DMS153 (cell line): ENCODE results near the gene SLC7A14.

Experiments
- DNase-seq: peaks from one replicate; lab custom pipeline; 2025; lab: John Stamatoyannopoulos, UW

Gene SLC7A14

DNA sequence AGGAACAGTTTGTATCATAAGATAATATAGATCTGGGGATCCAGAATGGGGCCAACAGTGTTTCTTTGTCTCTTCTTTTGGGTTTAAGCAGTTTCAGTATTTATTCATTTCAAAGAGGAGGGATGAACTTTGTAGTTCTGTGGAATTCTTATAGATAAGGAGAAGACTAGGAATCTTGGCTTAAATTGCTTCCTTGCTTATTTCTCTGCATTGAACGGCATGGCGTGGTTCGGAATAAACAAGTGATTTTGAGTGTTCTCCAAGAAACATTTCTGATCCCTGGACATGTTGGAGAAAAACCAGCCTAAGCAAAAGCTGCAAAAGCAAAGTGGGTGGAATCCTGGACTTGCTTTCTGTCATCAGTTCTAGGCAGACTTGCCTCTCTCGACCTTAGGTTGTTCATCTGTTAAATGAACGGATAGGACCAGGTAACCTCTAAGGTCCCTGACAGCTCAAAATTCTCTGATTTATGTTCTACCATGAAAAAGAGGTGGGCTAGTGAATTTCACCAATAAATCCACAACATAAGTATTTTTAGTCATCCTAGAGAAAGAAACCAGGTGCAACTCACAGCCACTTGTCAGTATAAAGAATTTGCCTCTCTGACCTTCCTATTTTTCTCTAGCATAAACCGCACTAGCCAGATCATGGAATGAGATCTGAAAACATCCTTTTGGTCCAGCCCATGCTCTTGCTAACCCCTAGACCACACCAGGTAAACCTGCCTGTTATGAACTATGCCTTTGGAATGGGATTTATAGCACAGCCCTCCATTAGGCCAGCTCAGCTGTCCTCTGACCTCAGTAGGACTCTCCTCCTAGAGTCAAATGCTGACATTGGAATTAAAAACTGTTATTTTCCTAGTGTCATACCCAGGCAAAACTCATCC lies 88.4 kb downstream of the SLC7A14 start:
- no peak for DNase-seq

DNA sequence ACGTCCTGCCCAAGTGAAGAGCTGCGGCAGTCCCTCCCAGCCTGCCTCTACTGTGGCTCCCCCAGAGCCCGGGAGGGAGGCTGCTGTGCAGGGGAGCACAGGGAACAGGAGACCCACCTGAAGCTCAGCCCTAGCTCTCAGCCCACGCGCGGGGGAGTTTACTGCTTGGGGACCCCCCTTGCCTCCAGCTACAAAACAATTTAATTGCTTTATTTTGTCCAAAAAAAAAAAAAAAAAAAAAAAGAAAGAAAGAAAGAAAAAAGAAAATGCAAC lies 89.1 kb downstream of the SLC7A14 start:
- DNase-seq: no peak

DNA sequence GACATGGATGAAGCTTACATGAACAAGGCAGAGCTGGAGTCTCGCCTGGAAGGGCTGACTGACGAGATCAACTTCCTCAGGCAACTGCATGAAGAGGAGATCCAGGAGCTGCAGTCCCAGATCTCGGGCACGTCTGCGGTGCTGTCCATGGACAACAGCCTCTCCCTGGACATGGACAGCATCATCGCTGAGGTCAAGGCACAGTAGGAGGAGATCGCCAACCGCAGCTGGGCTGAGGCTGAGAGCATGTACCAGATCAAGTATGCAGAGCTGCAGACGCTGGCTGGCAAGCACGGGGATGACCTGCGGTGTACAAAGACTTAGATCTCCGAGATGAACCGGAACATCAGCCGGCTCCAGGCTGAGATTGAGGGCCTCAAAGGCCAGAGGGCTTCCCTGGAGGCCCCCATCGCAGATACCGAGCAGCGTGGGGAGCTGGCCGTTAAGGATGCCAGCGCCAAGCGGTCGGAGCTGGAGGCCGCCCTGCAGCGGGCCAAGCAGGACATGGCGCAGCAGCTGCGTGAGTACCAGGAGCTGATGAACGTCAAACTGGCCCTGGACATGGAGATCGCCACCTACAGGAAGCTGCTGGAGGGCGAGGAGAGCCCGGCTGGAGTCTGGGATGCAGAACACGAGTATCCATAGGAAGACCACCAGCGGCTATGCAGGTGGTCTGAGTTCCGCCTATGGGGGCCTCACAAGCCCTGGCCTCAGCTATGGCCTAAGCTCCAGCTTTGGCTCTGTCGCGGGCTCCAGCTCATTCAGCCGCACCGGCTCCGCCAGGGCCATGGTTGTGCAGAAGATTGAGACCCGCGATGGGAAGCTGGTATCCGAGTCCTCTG lies 89.6 kb downstream of the SLC7A14 start:
- no peak for DNase-seq

DNA sequence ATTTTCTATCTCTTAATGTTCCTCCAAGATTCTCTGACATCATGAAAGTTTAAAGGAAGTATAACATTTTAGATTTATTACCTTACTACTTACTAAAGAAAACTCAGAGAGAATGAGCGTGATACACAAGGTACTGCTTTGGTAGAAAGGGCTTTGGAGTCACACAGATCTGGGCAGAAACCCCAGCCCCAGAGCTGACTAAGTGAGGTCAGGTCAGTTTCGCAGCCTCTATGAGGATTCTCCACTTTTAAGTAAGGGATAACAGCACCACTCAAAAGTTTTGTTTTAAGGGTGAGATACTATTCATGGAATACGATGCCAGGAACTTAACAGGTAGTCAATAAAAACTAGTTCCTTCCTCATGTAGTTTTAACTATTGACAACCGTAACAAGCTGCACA lies 91.1 kb downstream of the SLC7A14 start:
- no peak for DNase-seq

DNA sequence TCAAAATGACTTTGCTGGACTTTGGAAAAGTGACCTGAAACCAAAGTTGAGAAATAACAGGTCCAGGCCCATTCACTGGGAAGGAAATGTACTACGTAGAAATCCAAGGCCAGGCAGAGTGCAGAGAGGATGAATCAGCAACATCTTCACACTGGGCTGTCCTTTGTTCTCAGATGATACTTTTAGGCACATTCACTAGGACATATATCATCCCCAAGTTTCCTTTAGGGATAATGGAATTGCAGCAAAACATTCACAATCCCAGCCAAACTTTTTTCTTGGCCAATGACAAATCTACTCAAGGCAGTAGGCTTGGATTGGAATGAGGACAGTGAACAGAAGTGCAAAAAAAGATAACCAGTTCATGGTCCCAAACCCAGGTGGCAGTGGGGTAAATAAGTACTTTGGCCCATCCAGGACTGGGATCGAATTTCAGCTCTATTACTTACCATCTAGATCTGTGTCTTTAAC lies 92.1 kb downstream of the SLC7A14 start:
- DNase-seq: no peak

DNA sequence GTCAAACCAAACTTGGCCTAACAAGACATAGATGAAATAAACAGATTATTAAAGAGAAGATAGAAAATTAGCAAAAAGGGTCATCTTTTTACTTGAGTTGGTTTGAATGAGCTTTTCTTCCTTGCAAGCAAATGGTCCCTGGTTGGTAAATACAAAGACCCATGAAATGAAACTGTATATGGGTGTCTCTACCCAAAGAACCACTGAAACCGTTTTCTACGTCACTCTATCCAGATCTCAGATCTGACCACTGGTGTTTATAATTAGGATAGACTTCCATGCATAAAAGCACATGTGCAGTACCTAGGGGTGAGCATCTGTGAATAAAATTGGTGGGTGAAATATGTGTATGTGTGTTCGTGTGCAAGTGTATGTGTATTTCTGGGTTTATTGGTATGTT lies 94.0 kb downstream of the SLC7A14 start:
- DNase-seq: no peak

DNA sequence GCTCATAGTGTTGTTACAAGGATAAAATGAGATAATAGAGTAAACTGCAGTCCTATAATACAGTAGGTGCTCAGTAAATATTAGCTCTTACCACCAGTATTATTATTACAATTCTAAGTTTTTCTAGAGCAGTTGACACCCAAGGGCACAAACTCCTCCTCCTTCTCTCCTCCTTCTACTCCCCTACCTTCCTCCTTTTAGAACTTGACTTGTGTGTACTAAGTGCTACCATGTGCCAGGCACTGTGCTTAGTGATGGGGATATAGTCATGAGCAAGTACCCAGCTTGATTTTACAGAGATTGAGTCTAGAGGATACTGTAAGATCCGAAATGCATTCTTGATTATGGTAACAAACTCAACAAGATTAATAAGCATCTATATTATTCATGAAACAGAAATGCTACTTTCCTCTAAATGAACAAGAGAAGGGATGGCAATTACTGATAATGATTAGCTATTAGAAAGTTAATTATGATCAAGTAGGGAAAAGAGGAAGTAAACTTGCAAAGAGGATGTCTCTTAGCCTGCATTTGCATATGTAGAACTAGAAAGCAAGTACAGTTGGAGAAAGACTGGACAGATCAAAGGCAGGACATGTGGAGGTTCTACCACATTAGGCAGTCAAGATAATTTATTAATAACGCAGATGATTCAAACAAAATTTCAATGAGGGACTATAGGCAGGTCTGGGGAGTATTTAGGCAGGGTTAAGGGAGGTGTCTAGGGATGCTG lies 94.9 kb downstream of the SLC7A14 start:
- no peak for DNase-seq

DNA sequence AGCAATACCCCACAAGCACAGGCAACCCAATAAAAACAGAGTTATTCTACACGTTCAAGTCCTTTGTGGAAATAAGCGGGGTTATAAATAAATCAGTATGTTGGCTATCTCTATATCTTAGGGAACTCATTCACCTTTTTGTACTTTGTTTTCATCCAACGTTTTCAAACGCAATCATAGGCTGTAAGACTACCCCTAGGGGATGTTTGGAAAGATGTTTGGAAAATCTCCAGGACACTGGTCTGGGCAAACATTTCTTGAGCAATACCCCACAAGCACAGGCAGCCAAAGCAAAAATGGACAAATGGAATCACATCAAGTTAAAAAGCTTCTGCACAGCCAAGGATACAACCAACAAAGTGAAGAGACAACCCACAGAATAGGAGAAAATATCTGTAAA lies 97.1 kb downstream of the SLC7A14 start:
- no peak for DNase-seq

DNA sequence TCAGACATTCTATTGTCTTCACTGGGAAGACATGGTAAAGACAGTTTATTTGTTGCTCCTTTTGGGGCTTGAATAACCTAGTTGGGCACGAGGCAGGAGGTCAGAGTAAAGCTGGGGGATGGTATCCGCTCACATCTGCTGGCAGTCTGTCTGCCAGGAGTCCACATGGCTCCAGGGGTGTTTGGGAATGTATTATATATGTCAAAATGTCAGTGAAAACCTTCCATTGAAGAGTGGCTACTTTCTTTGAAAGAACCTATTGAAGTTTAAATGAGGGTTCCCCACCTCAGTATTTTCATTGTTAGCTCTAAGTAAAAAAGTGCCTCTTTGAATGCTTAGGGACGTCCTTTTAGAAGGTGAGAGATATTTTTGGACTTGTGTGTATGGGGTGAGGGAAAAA lies 98.8 kb downstream of the SLC7A14 start:
- DNase-seq: no peak

DNA sequence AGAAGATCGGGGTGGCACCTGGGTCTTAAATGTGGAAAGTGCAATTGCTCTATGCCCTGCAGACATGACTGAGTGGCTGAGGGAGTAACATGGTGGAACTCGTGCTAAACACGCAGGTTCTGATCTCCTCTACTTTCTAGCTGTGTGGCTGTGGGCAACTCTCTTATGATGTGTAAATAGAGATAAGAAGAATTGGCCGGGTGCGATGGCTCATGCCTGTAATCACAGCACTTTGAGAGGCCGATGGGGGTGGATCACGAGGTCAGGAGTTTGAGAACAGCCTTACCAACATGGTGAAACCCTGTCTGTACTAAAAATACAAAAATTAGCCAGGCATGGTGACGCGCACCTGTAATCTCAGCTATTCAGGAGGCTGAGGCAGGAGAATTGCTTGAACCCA lies 99.5 kb downstream of the SLC7A14 start:
- no peak for DNase-seq

DNA sequence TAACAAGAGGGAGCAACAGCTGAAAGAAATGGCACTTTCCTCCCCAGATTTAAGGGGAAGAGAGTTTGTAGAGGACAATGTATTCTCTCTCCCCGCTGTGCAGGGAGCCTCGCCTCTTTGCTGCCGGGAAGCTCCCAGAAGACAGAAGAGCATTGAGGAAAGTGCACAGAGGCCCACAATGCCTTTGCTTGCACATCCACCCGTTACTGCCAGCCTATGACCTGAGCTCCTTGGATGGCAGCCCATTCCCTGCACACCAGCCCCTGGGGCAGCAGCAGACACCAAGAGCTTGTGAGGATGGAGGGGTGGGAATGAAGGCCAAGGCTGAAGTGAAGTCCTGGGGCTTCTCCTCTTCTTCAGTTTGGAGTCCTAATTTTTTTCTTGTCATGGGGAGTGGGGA lies 100.2 kb downstream of the SLC7A14 start:
- no peak for DNase-seq

DNA sequence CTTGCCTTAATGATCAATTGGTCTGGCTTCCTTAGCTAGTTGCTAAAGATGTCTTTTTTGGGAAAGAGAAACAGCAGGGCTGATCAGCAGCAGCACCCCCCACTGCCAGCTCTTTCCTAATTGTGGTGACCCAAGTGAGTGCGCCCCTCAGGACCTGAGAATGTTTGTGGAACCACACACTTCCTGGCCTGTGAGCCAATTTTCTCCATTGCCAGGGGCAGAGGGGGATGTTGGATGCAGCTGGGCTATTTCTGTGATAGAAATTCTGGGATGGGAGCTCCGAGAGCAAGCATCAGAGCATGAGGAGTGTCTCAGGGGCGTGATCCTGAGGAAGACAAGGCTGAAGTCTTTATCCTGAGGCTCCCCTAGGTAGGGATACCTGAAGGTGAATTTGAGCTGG lies 100.6 kb downstream of the SLC7A14 start:
- no peak for DNase-seq

DNA sequence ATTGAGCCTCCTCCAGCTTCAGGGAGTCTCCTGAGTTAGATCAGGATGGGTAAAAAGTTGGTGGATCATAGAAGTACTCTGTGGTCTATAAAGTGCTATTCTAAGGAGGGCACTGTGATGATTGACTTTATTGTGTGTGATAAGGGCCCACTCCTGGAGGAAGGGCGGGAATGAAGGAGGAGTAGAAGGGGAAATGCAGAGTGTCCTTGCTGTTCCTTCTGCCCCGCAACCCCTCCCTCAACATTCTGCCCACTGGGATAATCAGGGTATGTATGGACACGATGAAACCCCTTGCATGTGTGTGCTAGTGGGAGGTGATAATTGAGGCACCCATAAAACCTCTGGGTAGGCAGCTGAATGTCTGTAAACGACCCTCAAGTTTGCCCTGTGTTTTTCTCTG lies 101.0 kb downstream of the SLC7A14 start:
- no peak for DNase-seq

DNA sequence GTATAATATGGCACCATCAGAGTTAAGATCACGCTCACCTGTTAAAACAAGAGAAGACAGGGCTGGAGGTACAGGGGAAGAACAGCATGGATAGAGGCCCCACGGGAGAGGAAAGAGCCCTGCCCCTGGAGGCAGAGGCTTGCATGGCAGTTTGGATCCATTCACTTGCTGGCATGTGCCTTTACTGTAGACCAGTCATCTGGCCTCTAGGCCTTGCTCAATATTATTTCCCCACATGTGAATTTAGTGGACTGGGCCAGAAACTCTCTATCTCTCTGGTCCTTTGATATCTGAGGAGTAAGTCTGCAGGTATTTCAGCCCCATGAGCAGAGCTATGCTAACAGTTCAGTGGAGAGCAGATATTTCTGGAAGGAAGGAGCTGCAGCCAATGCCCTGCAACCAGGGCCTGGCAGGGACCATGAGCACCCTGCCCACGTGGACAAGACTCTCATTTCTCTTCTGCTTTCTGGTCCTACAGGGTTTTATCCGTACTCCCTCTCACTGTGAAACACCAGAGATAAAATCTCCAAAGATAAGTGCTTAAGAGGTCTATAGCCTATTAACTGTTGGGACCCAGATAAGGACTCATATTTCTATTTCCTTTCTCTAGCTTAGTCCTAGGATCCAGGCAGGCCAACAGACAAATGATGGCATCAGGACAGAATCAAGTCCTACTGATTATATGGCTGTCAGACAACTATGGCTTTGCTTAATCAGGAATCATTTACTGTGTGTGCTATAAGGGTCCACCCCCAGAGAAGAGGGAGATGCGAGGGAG lies 102.2 kb downstream of the SLC7A14 start:
- no peak for DNase-seq

DNA sequence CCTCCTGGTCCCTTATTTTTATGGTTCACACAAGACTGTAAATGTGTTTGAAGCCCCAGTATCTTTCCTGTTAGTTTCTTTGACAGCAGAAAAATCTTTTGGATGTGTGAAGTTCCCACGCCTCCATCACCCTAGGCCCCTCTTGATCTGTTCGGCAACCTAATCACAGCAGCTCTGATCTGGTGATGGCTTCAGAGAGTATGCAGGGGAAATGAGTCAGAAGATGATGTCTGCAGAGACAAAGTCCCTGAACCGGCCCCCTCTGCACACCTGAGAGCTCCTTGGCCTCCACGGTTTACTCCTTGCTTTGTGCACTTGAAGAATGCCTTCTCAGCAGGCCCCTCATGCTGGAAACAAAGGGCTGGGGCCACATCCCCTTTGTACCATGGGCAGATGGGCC lies 103.7 kb downstream of the SLC7A14 start:
- DNase-seq: no peak

DNA sequence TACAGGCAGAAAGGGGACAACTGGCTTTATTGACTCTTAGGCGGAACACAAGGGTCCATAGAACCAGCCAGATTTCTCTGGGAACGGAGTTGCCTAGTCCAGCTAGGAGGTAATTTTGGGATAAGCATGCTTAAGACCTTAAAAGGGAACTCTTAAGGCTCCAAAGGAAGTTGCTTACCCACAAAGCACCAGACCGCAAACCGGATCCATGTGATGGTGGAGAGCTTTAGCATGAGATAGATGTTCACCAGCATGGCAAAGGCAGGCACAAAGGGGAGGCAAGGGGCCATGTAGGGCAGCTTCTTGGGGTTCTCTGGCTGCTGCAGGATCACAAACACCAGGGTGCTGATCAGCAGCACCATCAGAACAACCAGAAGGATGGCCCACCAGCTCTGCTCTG lies 105.8 kb downstream of the SLC7A14 start:
- no peak for DNase-seq

DNA sequence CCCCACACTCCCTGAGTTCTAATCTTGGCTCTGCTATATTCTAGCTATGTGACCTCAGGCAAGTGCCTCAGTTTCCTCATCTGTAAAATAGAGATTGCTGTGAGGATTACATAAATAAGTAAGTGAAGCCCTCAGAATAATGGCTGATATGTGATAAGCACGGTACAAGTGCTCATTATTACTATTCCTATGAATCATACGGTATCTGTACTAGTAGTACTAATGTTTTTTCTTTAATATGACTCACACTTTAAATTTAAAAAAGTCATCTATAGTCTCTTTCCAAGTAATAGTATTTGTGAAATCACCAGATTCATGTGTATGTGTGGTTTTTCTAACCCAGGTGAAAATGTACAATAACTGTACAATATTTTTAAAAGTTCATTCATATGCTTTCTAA lies 108.5 kb downstream of the SLC7A14 start:
- DNase-seq: no peak

DNA sequence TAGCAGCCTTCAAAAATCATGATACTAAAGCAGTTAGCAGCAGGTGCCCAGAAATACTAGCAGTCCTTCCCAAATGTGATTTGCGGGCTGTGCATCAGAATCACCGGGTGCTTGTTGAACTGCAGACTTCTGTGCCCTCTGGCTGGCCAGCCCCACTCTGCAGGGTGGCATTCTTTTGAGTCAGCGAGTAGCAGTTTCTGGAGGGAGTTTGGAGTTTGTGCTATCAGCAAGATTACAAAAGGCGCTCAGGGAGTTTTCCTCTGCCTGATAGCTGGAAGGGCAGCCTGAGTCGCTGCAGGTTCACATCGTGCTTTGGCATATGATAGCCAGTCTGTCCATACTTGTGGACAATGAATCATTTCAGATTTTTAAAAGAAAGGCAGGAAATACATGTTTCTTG lies 109.6 kb downstream of the SLC7A14 start:
- DNase-seq: no peak

DNA sequence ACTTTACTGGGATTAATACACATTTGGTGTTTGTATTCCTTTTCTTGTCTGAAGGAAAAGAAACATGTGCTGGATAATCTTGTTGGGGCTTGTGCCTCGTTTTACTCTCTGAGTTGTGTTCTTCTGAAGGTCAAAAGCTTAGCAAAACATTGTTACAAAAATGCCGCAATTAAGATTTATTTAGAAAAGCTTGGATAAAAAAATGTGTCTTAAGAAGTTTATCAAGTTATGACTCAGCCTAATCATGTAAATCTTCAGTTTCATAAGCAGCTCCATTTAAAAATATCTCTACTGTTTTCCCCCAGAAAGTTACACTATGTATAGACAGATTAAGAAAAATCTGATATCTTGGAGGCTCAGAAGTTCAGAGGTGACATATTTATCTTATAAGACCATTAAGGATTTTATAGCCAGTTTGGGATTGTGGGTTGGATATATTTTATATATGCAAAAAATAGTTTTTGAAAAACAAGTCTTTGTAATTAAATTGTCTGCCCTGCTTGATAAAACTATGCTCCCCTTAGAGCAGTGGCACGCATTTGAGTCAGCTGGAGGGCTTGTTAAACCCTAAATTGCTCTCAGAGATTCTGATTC lies 110.7 kb downstream of the SLC7A14 start:
- DNase-seq: no peak

DNA sequence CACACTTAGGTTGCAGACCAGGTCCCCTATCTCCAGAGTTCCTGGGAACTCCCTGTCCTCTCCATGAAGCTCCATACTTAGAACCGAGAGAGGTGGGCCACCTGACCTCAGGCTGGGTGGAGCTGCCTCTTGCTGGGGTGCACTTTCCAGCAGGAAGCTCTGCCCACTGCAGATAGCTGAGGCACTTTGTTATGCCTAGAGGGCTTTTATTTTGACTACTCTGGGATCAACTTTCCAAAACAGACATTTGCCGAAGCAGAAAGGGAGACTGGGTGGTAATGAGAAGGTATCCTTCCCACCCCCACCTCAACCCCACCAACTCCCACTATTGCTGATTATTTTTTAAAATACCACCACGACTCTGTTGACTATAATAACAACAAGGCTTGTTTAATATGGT lies 112.5 kb downstream of the SLC7A14 start:
- no peak for DNase-seq

DNA sequence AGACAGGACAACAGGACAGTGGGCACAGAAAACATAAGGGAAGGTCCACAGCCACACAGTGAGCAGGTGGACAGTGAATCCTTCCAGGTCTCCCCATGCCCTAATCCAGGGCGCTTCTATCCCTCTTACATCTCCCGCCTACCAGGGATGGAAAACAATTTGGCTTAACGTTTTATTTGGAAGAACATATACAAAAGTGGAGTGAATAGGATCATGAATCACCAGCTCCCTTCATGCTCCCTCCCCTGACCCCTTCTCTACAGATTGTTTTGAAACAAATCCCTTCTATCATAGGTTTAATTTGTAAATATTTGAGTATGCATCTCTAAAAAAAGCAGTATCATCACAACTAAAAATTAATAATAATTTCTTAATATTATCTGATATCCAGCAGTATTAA lies 114.7 kb downstream of the SLC7A14 start:
- DNase-seq: peak; percentile 24
